Measurements from ENCODE around the gene GORASP1. TPM values are rescaled to one million over a fixed set of nuclear protein-coding genes. Genes with fewer than 3 reads are reported as not detected.

GORASP1 gene
- polyA plus RNA-seq, 1 donor (not counting 4 experiments of a cell fraction or from before 2014, with no cell fraction given): 43.7 TPM

DNA sequence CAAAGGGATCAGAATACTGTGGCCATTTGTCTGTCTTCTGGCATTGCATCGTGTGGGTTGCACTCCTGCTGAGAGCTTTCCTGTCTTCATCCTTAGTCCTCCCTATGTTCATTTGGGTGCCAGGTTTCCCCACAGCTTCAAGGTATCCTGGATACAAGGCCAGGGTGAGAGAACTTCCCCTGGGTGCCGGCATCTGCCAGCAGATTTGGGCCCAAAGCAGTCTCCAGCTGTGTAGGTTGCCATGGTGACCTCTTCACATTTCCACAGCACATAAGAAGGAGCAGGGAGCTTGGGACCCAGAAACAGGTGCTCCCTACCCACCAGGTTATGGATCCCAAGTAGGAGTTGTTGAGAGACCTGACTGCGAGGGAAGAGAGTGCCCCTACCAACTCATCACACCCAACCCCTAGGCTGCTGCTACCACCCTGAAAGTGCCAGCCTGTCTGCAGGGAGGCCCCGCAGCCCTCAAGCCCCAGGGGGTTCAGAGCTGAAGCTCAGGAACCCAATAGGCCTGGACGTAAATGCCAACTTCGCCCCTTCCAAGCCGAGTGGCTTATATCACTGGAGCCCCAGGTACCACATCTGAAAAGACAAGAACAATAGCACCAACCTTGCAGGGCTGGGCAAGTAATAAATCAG, 20.0 kb upstream of the GORASP1 start:
- Histone ChIP-seq H3K36me3 (ENCODE audit: control insufficient read depth in 2 of 2, extremely low read depth in 1 of 2, insufficient read depth in 2 of 2, low read length in 2 of 2) (no peaks in the 10 kb centered on the region), H3K79me2 (ENCODE audit: control insufficient read depth, insufficient read depth, low read length) (no peaks in the 10 kb centered on the region), H3K4me1 (ENCODE audit: control insufficient read depth, extremely low read depth, insufficient read depth, low read length) (peaks cover 20% of the 10 kb centered on the region), H2AFZ (ENCODE audit: control insufficient read depth, low read length) (no peak overlapping the region), H3K9me1 (ENCODE audit: control insufficient read depth, extremely low read depth, insufficient read depth, low read length) (no peaks in the 10 kb centered on the region), H3K27me3 (ENCODE audit: control insufficient read depth, extremely low read depth, insufficient read depth, low read length) (no peaks in the 10 kb centered on the region), H3K4me2 (ENCODE audit: control insufficient read depth, extremely low read depth, insufficient read depth, low read depth, low read length) (no peak overlapping the region), H3K9me3 (ENCODE audit: control insufficient read depth, low read depth, low read length) (no peaks in the 10 kb centered on the region), H3K9ac (ENCODE audit: control insufficient read depth, extremely low read depth, insufficient read depth, low read length) (no peak overlapping the region), H4K20me1 (ENCODE audit: control insufficient read depth, extremely low read depth, insufficient read depth, low read length) (no peaks in the 10 kb centered on the region), H3K27ac (ENCODE audit: control insufficient read depth, insufficient read depth, low read length) (no peak overlapping the region), H3K4me3 (ENCODE audit: control insufficient read depth in 2 of 3, extremely low read depth in 1 of 3, insufficient read depth in 2 of 3, low read depth in 1 of 3, low read length in 3 of 3) (no peak overlapping the region)
- no peak for FAIRE-seq
- TF ChIP-seq, protein P1, sequence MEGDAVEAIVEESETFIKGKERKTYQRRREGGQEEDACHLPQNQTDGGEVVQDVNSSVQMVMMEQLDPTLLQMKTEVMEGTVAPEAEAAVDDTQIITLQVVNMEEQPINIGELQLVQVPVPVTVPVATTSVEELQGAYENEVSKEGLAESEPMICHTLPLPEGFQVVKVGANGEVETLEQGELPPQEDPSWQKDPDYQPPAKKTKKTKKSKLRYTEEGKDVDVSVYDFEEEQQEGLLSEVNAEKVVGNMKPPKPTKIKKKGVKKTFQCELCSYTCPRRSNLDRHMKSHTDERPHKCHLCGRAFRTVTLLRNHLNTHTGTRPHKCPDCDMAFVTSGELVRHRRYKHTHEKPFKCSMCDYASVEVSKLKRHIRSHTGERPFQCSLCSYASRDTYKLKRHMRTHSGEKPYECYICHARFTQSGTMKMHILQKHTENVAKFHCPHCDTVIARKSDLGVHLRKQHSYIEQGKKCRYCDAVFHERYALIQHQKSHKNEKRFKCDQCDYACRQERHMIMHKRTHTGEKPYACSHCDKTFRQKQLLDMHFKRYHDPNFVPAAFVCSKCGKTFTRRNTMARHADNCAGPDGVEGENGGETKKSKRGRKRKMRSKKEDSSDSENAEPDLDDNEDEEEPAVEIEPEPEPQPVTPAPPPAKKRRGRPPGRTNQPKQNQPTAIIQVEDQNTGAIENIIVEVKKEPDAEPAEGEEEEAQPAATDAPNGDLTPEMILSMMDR (optimal IDR thresholded peaks at IDR 0.05 in 1 of 3, IDR thresholded peaks at IDR 0.05 in 1 of 3, conservative IDR thresholded peaks at IDR 0.05 in 1 of 3; ENCODE audit: extremely low read depth in 1 of 3, insufficient read depth in 2 of 3, low read length in 3 of 3): no peak
- TF ChIP-seq EZH2 (IDR thresholded peaks at IDR 0.05; ENCODE audit: low read length): no peak
- no peak for DNase-seq (ENCODE audit: low read depth, low spot score)
- dilution Hi-C loops (cut with MboI; ENCODE audit: extremely low pct_ligation_motif_present, low sequenced_read_pairs): no loop called here

DNA sequence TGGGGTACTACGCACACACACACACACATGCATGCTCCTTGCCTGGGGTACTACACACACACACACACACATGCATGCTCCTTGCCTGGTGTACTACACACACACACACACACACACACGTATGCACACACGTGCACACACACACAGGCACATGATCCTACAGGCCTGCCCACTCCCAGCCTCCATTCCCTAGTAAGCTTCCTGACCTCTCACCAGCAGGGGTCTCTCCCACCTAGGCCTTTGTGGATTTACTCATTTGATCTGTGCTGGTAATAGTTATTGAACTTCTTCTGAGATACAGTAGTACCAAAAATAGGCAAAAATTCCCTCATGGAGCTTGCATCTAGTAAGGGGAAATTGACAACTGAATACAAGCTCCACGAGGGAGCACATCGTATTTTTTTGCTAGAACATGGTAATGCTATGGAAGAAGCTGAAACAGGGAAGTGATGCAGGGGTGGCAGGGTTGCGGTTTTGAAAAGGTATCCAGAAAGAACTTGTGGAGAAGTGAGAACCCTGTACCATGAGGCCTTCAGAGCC, 19.2 kb upstream of the GORASP1 start:
- DNase-seq (ENCODE audit: low read depth, low spot score) (no peak), FAIRE-seq (no peak)
- Histone ChIP-seq H3K27me3 (ENCODE audit: control insufficient read depth, extremely low read depth, insufficient read depth, low read length) (no peaks in the 10 kb centered on the region), H4K20me1 (ENCODE audit: control insufficient read depth, extremely low read depth, insufficient read depth, low read length) (no peaks in the 10 kb centered on the region), H3K4me2 (ENCODE audit: control insufficient read depth, extremely low read depth, insufficient read depth, low read depth, low read length) (no peak overlapping the region), H3K9me1 (ENCODE audit: control insufficient read depth, extremely low read depth, insufficient read depth, low read length) (no peaks in the 10 kb centered on the region), H2AFZ (ENCODE audit: control insufficient read depth, low read length) (no peak overlapping the region), H3K79me2 (ENCODE audit: control insufficient read depth, insufficient read depth, low read length) (no peaks in the 10 kb centered on the region), H3K4me3 (ENCODE audit: control insufficient read depth in 2 of 3, extremely low read depth in 1 of 3, insufficient read depth in 2 of 3, low read depth in 1 of 3, low read length in 3 of 3) (no peak overlapping the region), H3K4me1 (ENCODE audit: control insufficient read depth, extremely low read depth, insufficient read depth, low read length) (peaks cover 16% of the 10 kb centered on the region), H3K9me3 (ENCODE audit: control insufficient read depth, low read depth, low read length) (no peaks in the 10 kb centered on the region), H3K27ac (ENCODE audit: control insufficient read depth, insufficient read depth, low read length) (no peak overlapping the region), H3K36me3 (ENCODE audit: control insufficient read depth in 2 of 2, extremely low read depth in 1 of 2, insufficient read depth in 2 of 2, low read length in 2 of 2) (no peaks in the 10 kb centered on the region), H3K9ac (ENCODE audit: control insufficient read depth, extremely low read depth, insufficient read depth, low read length) (no peak overlapping the region)
- dilution Hi-C loops (cut with MboI; ENCODE audit: extremely low pct_ligation_motif_present, low sequenced_read_pairs): no loop called here
- TF ChIP-seq EZH2 (IDR thresholded peaks at IDR 0.05; ENCODE audit: low read length): no peak
- TF ChIP-seq, protein P1 (optimal IDR thresholded peaks at IDR 0.05 in 1 of 3, IDR thresholded peaks at IDR 0.05 in 1 of 3, conservative IDR thresholded peaks at IDR 0.05 in 1 of 3; ENCODE audit: extremely low read depth in 1 of 3, insufficient read depth in 2 of 3, low read length in 3 of 3): peak; percentile 19 to 69 (median 60)

Measured in keratinocyte (primary cell).